NCI-H446 treated with DMSO at 0.1 percent for 48 hours (cell line): ENCODE measurements around the gene DENND4A.
"Not testable (repeated sequence)": the region's sequence is repeated elsewhere in the genome, so short reads cannot be mapped to it uniquely, and the experiment has no call there.

Experiments
- DNase-seq: peaks from one replicate; lab custom pipeline; 2025; lab: John Stamatoyannopoulos, UW

DENND4A gene

DNA sequence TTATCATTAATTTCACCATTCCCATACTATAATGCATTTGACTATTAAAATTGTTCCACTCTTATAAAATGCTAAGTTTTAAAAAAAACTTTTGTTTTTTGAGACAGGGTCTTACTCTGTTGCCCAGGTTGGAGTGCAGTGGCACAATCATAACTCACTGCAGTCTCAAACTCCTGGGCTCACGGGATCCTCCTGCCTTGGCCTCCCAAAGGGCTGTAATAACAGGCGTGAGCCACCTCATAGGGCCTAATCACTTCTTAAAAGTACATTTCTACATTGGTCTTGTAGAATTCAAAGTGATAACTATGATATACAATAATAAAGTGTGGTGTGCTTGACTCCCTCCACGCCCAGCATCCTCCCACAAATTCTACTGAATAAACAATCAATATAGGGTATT is 3.0 kb downstream of the DENND4A start:
- DNase-seq, result no peak

DNA sequence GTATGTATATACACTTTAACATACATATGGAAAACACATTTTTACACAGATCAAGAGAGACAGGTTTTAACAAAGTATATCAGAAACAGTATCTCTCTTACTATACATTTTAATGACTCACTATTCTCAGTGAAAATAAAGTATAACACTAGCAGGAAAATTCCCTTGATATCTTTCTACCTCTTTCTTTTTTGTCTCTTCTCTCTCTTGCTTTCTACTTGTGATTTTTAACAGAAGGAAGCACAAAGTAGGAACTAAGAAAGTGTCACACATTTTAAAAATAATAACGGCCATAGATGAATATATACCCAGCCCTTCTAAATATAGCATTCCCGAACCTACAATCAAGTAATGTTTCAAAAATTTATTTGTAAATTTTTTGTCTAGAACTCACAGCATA is 4.8 kb downstream of the DENND4A start:
- no peak for DNase-seq

DNA sequence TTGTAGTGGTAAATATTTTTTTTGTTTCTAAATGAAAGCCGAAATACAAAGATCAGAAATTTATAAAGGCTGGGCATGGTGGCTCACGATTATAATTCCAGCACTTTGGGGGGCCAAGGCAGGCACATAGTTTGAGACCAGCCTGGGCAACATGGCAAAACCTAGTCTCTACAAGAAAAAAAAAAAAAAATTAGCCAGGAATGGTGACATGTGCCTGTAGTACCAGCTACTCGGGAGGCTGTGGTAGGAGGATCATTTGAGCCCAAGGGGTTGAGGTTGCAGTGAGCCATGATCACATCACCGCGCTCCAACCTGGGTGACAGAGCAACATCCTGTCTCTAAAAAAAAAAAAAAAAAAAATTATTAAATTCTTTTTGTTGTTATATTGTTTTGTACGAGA is 6.9 kb downstream of the DENND4A start:
- DNase-seq, result no peak

DNA sequence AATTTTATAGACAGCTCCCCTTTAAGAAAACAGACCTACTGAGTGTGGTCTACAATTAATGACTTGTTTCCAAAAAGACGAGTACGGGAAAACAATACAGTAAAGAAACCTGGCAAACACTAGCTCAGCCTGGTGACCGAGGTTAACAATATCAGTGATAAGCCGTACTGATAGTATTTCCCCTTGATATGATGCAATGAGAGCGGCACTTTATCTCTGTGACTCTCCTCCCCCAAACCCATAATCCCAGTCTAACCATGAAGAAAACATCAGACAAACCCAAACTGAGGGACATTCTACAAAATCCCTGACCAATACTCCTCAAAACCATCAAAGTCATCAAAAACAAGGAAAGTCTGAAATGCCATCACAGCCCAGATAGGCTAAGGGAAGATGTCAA is 8.2 kb downstream of the DENND4A start:
- no peak for DNase-seq

DNA sequence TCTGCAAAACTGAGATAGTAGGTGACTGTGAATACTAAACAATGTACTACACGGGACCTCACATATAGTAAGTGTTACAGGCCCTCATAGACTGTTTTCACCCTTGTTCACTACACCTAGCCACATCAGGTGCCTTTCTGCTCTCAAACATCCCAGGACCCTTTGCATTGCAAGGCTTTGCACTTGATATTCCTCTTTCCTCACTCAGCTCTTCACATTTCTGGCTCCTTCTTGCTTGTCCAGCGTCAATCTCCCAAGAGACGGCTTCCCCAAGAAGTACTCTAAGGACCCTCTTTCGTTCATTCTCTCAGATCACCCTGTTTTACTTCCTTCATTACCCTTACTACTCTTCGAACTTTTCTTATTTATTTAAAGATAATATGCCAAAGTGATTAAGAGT is 10.0 kb downstream of the DENND4A start:
- no peak for DNase-seq

DNA sequence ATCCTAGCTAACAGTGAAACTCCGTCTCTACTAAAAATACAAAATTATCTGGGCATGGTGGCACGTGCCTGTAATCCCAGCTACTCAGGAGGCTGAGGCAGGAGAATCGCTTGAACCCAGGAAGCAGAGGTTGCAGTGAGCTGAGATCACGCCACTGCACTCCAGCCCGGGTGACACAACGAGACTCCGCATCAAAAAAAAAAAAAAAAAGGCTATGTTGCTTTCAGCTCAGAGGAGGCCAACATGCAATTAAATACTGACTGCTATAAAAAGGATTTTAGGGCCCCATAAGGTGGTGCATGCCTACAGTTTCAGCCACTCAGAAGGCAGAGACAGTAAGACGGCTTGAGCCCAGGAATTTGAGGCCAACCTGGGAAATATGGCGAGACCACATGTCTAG is 13.4 kb downstream of the DENND4A start:
- not testable (repeated sequence) for DNase-seq

DNA sequence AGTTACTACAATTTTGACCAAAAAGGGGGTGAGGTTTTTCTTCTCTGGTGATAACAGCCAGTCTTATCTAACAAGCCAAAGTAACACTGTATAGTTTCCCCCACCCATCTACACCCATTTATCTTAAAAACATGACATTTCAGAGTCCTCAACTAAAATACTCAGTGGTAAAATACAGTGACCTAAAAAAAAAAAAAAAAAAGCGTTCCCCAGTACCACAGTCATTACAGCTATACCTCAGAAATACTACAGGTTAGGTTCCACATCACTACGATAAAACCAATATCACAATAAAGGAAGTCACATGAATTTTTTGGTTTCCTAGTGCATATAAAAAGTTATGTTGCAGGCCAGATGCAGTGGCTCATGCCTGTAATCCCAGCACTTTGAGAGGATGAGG is 13.8 kb downstream of the DENND4A start:
- DNase-seq, result no peak

DNA sequence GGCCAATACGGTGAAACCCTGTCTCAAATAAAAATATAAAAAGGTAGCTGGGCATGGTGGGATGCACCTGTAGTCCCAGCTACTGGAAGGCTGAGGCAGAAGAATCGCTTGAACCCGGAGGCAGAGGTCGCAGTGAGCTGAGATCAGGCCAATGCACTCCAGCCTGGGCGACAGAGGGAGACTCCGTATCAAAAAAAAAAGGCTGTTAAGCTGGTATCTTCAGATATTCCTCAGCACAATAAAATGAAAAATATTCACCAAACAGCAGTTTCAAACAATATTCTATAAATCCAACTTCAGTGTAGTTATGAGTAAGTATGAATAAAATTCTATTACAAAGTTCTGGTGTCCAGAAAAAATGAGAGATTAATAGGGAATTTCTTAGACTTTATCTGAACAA is 14.2 kb downstream of the DENND4A start:
- no peak for DNase-seq

DNA sequence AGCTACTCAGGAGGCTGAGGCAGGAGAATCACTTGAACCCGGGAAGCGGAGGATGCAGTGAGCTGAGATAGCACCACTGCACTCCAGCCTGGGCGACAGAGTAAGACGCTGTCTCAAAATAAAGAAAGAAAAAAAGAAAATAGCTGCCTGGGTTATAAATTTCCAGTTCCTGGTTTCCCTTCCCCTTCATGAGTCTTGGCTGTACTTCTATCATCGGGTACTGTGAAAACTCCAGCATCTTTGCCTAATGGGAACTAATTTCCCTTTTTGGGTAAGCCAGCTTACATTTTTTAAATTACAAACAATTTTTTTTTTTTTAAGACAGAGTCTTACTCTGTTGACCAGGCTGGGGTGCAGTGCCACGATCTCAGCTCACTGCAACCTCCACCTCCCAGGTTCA is 15.0 kb downstream of the DENND4A start:
- DNase-seq, result no peak

DNA sequence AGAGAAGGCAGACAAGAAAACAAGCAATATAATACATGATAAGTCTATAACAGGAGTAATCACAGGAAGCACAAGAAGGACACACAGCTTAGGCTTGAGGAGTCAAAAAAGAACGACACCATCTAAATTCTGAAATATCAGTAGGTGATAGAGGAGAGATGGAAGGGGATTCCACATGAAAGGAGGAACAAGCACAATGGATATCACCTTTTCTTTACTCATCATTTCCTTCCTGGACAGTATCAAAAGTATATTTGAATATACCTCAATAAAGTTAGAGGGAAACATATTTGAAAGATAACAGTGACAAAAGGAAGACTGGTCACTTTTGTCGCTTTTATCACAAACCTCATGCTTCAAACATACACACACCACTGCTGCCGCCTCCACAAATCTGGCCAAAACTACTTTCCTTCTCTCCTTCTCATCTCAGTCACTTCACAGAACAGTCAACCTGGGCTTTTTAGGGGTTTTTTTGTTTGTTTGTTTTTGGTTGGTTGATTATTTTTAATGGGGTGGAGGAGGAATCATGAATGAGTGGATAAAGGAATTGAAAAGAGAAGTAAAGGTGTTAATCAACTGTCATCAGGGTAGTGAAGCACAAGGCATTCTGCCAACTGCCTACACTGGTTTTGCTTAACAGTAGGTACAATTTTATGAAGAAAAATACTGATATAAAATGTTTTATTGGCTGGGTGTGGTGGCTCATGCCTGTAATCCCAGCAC is 18.5 kb downstream of the DENND4A start:
- no peak for DNase-seq

DNA sequence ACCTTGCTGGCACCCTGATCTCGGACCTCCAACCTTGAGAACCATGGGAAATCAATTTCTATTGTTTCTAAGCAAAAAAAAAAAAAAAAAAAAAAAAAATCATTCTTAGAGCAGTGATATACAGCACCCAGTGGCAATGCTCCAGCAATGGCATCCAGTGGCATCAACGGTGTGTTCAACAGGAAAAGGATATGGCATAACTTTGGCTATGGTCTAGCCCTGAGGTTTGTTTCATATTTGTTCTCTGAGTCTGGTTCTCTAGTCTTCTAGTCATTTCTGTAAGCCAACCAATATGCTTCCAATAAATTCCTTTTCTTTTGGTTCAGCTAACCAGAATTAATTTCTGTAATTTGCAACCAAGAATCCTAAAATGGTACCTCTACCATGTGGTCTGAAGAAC is 19.2 kb downstream of the DENND4A start:
- DNase-seq, result no peak

DNA sequence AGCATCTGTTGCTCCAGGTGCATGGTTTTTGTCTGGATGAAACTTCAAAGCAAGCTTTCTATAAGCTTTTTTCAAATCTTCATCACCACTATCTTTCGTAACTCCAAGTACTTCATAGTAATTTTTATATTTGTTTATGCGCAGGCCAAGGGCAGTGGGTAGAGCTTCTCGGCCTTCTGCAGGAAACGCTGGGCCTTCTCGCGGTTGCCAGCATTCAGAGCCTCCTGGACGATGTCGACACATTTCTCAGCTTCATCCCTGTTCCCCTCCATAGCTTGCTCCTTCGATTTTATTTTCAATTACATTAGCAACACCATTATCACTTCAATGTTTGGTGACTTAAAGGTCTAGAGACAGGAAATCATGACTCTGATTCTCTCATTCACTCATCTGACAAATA is 20.2 kb downstream of the DENND4A start:
- DNase-seq, result no peak

DNA sequence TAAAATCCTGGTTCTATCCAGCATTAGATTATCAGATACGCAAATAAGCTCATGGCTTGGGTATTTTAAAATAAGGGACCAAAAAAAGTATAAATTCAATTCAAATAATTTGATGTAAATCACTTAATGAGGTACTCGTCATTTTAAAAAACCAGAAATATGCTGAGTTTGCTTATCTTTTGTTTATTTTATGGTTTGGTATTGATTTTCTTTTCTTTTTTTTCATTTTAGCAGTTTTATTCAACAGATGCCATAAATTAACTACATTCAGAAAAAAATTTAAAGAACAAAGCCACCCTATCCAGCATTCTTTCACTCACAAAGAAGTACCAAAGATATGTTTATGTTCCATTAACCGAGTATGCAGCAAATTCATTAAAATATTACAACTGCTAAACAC is 22.6 kb downstream of the DENND4A start:
- no peak for DNase-seq

DNA sequence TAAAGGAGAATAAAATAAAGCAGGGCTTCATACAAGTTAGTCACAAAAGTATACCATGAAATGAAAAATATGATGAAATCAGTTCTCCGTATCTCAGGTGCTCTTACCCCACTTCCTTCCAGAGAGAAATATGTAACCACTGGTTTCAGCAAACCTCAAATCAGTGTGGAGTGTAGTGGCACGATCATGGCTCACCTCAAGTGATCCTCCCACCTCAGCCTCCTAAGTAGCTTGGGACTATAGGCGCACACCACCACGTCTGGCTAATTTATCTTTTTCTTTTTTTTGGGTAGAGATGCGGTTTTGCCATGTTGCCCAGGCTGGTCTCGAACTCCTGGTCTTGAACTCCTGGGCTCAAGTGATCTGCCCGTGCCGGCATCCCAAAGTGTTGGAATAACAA is 24.2 kb downstream of the DENND4A start:
- DNase-seq, result no peak

DNA sequence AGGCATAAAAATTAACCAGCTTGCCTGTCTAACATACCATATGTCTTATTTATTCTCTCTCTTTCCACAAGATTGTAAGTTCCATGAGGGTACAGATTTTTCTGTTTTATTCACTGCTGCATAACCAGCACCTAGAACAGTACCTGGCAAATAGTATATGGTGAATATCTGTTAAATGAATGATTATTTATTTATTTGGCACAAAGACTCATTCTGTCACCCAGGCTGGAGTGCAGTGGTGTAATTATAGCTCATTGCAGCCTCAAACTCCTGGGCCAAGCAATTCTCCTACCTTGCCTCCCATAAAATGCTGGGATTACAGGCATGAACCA is 24.9 kb downstream of the DENND4A start:
- no peak for DNase-seq

DNA sequence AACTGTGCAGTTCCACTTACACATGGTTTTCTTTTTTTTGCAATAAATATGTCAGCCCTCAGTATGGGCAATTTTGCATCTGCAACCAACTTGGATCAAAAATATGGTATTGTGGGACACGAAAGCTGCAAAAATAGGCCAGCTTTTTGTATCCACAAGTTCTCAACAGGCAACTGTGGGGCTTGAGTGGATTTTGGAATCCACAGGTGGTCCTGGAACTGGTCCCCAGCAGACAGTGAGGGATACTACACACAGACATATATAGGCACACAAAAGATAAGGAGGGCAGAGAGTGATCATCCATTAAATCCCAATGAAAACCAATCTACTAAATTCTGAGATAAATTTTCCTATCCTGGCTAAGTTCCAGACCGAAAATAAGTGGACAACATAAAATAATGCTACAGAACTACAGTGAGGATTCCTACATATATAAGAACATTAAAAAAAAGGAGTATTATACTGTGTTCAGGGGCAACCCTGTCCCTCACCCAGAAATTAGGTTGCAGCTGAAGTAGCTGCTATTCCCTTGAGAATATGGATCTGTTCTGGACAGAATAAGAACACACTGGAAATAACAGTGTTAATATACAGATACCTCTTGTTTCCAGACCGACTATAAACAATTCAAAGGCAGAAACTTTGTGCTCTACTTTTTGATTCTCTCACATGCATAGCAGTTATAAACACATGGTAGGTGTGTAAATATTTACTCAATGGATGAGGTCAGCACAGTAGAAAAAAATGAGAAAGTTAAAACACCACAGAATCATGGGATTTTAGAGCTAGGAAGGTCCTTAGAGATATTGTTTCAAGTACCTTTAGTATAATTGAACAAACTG is 25.4 kb downstream of the DENND4A start:
- DNase-seq, result no peak

DNA sequence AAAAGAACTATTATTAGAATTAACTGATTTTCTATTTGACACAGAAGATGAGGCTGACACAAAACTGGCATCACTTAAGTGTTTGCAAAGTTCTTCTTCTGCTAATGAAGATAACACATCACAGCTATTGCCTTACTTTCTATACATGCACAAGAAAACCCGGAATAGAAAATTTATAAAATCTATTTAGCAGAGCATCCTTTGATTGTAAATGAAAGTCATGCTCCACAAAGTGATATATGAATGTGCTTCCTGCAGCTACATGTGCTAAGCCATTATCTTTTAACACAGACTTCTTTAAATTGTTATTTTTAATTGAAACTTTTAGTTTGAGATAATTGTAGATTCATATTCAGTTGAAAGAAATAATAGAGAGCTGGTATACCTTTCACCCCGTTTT is 27.0 kb downstream of the DENND4A start:
- DNase-seq, result no peak

DNA sequence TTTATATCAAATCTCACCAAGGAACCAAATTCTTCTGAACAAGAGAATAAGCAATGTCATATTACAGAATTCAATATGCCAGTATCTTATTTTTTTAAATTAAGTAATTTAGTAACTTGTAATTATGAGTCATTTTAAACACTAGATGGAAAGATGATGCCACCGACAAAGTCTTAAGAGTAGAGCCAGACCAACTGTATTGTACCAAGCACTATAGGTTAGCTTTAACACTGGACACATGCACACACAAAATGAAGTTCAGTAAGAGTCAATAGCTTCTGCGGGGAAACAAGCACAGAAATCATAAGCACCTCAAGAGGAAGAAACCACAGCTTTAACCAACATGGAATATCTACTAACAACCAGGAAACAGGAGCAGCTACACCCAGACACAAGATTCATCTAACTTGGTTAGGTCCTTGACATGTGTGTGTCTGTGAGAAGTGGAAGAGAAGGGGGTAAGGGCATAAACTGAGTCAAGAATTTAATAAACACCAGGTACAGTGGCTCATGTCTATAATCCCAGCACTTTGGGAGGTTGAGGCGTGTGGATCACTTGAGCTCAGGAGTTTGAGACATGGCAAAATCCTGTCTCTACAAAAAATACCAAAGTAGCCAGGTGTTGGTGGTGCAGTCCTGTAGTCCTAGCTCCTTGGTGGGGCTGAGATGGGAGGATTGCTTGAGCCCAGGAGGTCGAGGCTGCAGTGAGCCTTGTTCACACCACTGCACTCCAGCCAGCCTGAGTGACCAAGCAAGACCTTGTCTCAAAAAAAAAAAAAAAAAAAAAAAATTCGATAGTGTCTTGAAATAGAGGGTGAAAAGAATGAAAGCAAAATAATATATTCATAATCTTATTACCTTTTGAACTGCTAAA is 28.9 kb downstream of the DENND4A start:
- DNase-seq, result no peak

DNA sequence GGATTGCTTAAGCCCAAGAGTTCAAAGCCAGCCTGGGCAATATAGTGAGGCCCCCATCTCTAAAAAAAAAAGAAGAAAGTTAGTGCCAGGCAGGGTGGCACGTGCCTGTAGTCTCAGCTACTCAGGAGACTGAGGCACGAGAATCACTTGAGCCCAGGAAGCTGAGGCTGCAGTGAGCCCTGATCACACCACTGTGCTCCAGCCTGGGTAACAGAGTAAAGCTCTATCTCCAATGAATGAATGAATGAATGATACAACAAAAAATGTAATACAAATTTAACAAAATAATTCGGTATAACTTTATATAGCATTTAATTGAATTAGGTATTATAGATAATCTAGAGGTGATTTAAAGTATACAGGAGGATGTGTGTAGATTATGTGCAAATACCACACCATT is 29.7 kb downstream of the DENND4A start:
- DNase-seq, result no peak

DNA sequence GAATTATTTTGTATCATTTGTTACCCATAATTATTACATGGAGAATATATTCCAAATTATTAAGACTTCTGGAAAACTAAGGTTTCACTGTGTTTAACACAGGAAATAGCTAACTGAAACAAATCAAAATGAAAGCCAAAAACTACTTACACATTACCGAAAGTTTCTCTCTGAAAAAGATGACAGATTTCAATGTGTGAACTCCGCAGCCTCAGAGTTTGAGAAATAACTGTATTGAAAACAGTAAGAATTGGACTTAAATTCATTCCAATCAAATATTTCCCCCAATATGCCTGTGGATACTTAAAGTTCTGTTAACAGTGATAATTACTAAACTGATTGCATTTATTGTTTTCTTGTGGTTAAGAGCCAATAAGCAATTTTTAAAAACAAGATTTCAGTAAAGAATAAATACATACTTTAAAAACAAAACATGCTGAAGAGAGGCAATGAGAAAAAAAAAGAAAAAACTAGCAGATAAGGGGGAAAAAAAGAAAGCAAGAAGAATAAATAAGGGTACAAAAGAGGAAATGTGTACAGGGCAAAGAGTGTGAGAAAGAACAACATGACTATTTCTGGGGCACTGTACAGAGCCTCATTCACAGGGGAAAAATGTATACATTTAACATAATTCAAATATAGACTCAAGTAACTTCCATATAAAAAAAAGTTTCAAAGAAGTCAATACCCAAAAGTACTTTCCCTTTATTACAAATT is 30.7 kb downstream of the DENND4A start:
- no peak for DNase-seq

DNA sequence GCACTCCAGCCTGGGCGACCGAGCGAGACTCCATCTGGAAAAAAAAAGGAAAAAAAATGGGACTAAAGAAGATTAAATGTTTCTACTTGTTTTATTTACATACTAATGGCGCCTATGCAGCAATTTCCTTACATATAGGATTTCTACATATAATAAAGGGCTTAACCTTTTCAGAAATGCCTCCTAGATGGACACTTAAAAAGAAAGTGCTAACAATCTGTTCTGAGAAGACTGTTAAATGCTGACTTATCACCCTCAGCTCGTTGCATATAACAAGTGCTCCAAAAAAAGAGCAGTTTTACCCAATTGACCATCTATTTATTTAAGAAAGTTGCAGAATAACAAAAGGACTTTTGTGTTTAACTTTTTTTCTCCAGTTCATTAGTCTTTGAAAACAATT is 32.7 kb downstream of the DENND4A start:
- no peak for DNase-seq

DNA sequence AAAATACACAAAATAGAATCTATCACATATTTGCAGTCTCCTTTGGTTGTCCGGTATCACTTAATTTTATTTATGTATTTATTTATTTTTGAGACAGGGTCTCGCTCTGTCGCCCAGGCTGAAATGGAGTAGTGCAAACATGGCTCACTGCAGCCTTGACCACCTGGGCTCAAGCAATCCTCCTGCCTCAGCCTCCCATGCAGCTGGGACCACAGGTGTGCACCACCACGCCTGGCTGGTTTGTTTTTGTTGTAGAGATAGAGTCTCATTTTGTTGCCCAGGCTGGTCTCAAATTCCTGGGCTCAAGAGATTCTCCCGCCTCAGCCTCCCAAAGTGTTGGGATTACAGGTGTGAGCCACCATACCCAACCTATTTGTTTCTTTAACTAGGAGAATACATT is 33.9 kb downstream of the DENND4A start:
- no peak for DNase-seq
